GM20431 (cell line): Measurements from ENCODE around the gene BPIFA2.
"Not testable (repeated sequence)": the region's sequence is repeated elsewhere in the genome, so short reads cannot be mapped to it uniquely, and the experiment has no call there.

Experiments used
- in situ Hi-C: fragments of 300-500 bp; cut with MseI, MboI; formaldehyde crosslinking; loops from one replicate; pipeline ENCODE4 v1.15.0; 2020; ENCODE audit warnings: low sequenced_read_pairs; ENCODE audit not compliant: unreplicated experiment

Gene BPIFA2

GRCh38 chr20:33167859-33168258, at the start of gene BPIFA2:
Gene BPIFA2, plus strand, starts transcription at chr20:33168159. Its CDS starts 987 bp downstream, at chr20:33169146.
- in situ Hi-C loops = no loop called here

GRCh38 chr20:33119725-33120720, 47.9 kb upstream of the BPIFA2 start:
- in situ Hi-C loops = no loop called here

- in situ Hi-C loops = no loop called here
Measured at GRCh38 chr20:33120934-33121333, 47.0 kb upstream of the BPIFA2 start.

GRCh38 chr20:33122297-33122696, 45.7 kb upstream of the BPIFA2 start:
- in situ Hi-C loops = not testable (repeated sequence)

- in situ Hi-C loops = no loop called here
Measured at GRCh38 chr20:33124261-33124660, 43.7 kb upstream of the BPIFA2 start.

- in situ Hi-C loops = no loop called here
Measured at GRCh38 chr20:33124994-33125393, 43.0 kb upstream of the BPIFA2 start.

GRCh38 chr20:33125983-33126382, 42.0 kb upstream of the BPIFA2 start:
- in situ Hi-C loops = no loop called here

- in situ Hi-C loops = no loop called here
Measured at GRCh38 chr20:33127422-33128097, 40.4 kb upstream of the BPIFA2 start.

GRCh38 chr20:33130568-33131061, 37.3 kb upstream of the BPIFA2 start:
- in situ Hi-C loops = no loop called here

- in situ Hi-C loops = no loop called here
Measured at GRCh38 chr20:33131949-33132473, 35.9 kb upstream of the BPIFA2 start.

GRCh38 chr20:33132513-33133372, 35.2 kb upstream of the BPIFA2 start:
- in situ Hi-C loops = no loop called here

GRCh38 chr20:33133373-33133941, 34.5 kb upstream of the BPIFA2 start:
- in situ Hi-C loops = no loop called here

GRCh38 chr20:33137195-33137594, 30.8 kb upstream of the BPIFA2 start:
- in situ Hi-C loops = no loop called here

- in situ Hi-C loops = no loop called here
Measured at GRCh38 chr20:33139467-33139866, 28.5 kb upstream of the BPIFA2 start.

- in situ Hi-C loops = no loop called here
Measured at GRCh38 chr20:33145521-33145920, 22.4 kb upstream of the BPIFA2 start.

- in situ Hi-C loops = no loop called here
Measured at GRCh38 chr20:33147299-33147698, 20.7 kb upstream of the BPIFA2 start.

- in situ Hi-C loops = no loop called here
Measured at GRCh38 chr20:33148040-33148439, 19.9 kb upstream of the BPIFA2 start.

- in situ Hi-C loops = no loop called here
Measured at GRCh38 chr20:33154252-33154651, 13.7 kb upstream of the BPIFA2 start.

- in situ Hi-C loops = no loop called here
Measured at GRCh38 chr20:33158637-33159385, 9.1 kb upstream of the BPIFA2 start.
